IMR-90 (cell line): ENCODE data around the gene PCDHGC4. TPM values are rescaled to one million over a fixed set of nuclear protein-coding genes. Genes with fewer than 3 reads are reported as not detected.

Experiments used
- ATAC-seq: fragments of 200-7000 bp; cut with Tn5 transposase; 2 replicates; pipeline ENCODE4 v1.9.1; 2020; ENCODE audit warnings: low read depth, mild to moderate bottlenecking, moderate library complexity
- BruUV-seq: library from RNA; stranded (reverse); fragments of 400-500 nt; replicated peaks from 2 replicates; lab custom pipeline; 2021; lab: Mats Ljungman, UMichigan
- CTCF ChIA-PET: fragments of 300-600 bp; formaldehyde crosslinking; extraction: SDS; loops from one replicate; lab custom pipeline; 2021; ENCODE audit warnings: antibody characterized with exemption; lab: Yijun Ruan, JAX
- POLR2A ChIA-PET: fragments of 300-600 bp; sonication (Branson Sonifier 250); formaldehyde crosslinking; loops from one replicate; lab custom pipeline; 2022; ENCODE audit warnings: antibody characterized with exemption; ENCODE audit not compliant: unreplicated experiment; lab: Charles Lee
- DNase-seq: peaks from one replicate; pipeline ENCODE4 v3.0.0; 2013
- H2AFZ ChIP-seq: replicated peaks from 2 replicates; pipeline ENCODE3; 2013; ENCODE audit warnings: low read length, mild to moderate bottlenecking; ENCODE audit not compliant: poor library complexity
- H2AK5ac ChIP-seq: 2 replicates; pipeline ENCODE4 v1.6.1; 2013; ENCODE audit warnings: low read depth, low read length, inconsistent platforms
- H2AK9ac ChIP-seq: replicated peaks from 2 replicates; pipeline ENCODE3; 2013; ENCODE audit warnings: mild to moderate bottlenecking, low read depth, low read length, moderate library complexity; ENCODE audit not compliant: poor library complexity
- H2BK120ac ChIP-seq: 2 replicates; pipeline ENCODE4 v1.6.1; 2013; ENCODE audit warnings: low read depth, low read length, inconsistent platforms
- H2BK15ac ChIP-seq: 3 replicates; pipeline ENCODE4 v1.6.1; 2013; ENCODE audit warnings: low read depth, low read length, inconsistent platforms
- H2BK20ac ChIP-seq: 2 replicates; pipeline ENCODE4 v1.6.1; 2013; ENCODE audit warnings: low read depth, mild to moderate bottlenecking, inconsistent platforms, low read length, moderate library complexity
- H2BK5ac ChIP-seq: 2 replicates; pipeline ENCODE4 v1.6.1; 2013; ENCODE audit warnings: mild to moderate bottlenecking, low read depth, low read length, inconsistent platforms; ENCODE audit not compliant: poor library complexity, severe bottlenecking
- H3K14ac ChIP-seq: replicated peaks from 2 replicates; pipeline ENCODE4 v1.6.1; 2013; ENCODE audit warnings: low read depth, low read length, inconsistent platforms
- H3K18ac ChIP-seq: 2 replicates; pipeline ENCODE4 v1.6.1; 2013; ENCODE audit warnings: low read depth, low read length, control low read depth
- H3K23ac ChIP-seq: 2 replicates; pipeline ENCODE4 v1.6.1; 2013; ENCODE audit warnings: low read depth, low read length, inconsistent platforms
- H3K27ac ChIP-seq: 2 replicates; pipeline ENCODE4 v1.5.1; 2013; ENCODE audit warnings: mild to moderate bottlenecking, control low read depth, low read length; ENCODE audit not compliant: insufficient read depth
- H3K27me3 ChIP-seq: 2 replicates; pipeline ENCODE4 v1.6.1; 2013; ENCODE audit warnings: low read length; ENCODE audit not compliant: control insufficient read depth, insufficient read depth
- H3K36me3 ChIP-seq: 2 replicates; pipeline ENCODE4 v1.6.1; 2013; ENCODE audit warnings: low read length, mixed read lengths; ENCODE audit not compliant: control insufficient read depth, insufficient read depth
- H3K4ac ChIP-seq: 2 replicates; pipeline ENCODE4 v1.6.1; 2013; ENCODE audit warnings: low read depth, low read length, inconsistent platforms
- H3K4me1 ChIP-seq: 2 replicates; pipeline ENCODE4 v1.6.1; 2013; ENCODE audit warnings: low read length, mixed read lengths; ENCODE audit not compliant: control insufficient read depth, insufficient read depth
- H3K4me2 ChIP-seq: 2 replicates; pipeline ENCODE4 v1.6.1; 2013; ENCODE audit warnings: low read depth, mild to moderate bottlenecking, control low read depth, low read length, moderate library complexity
- H3K4me3 ChIP-seq: 2 replicates; pipeline ENCODE4 v1.5.1; 2013; ENCODE audit warnings: low read depth, mild to moderate bottlenecking, control low read depth, low read length, moderate library complexity; ENCODE audit not compliant: insufficient read depth
- H3K56ac ChIP-seq: 2 replicates; pipeline ENCODE4 v1.6.1; 2013; ENCODE audit warnings: low read length, inconsistent platforms; ENCODE audit not compliant: insufficient read depth; ENCODE audit errors: extremely low read depth
- H3K79me1 ChIP-seq, 2 experiments: 2 replicates each; pipeline ENCODE4 v1.6.1; 2013; ENCODE audit warnings: low read length in 2 of 2, inconsistent platforms in 1 of 2, low read depth in 1 of 2
- H3K9ac ChIP-seq: 2 replicates; pipeline ENCODE4 v1.6.1; 2013; ENCODE audit warnings: low read depth, low read length, control low read depth
- H3K9me1 ChIP-seq: 2 replicates; pipeline ENCODE4 v1.6.1; 2013; ENCODE audit warnings: low read length, inconsistent platforms; ENCODE audit not compliant: insufficient read depth
- H3K9me3 ChIP-seq: 2 replicates; pipeline ENCODE4 v1.6.1; 2013; ENCODE audit warnings: low read length; ENCODE audit not compliant: control insufficient read depth, insufficient read depth
- H4K20me1 ChIP-seq: 2 replicates; pipeline ENCODE4 v1.6.1; 2013; ENCODE audit warnings: low read length, inconsistent platforms; ENCODE audit not compliant: insufficient read depth
- H4K5ac ChIP-seq: 2 replicates; pipeline ENCODE4 v1.6.1; 2013; ENCODE audit warnings: mild to moderate bottlenecking, low read depth, low read length, control low read depth
- H4K8ac ChIP-seq, 2 experiments: 2 replicates each; pipeline ENCODE4 v1.6.1; 2013; ENCODE audit warnings: low read depth in 2 of 2, low read length in 2 of 2, control low read depth in 1 of 2, inconsistent platforms in 1 of 2
- H4K91ac ChIP-seq: 2 replicates; pipeline ENCODE4 v1.6.1; 2013; ENCODE audit warnings: low read depth, low read length, inconsistent platforms; ENCODE audit not compliant: insufficient read depth
- BHLHE40 ChIP-seq: fragments of 150-350 bp; IDR thresholded peaks from 2 replicates; pipeline ENCODE4 v1.6.1; 2016; ENCODE audit warnings: mild to moderate bottlenecking, low read depth, low read length
- MAZ ChIP-seq: IDR thresholded peaks from 2 replicates; pipeline ENCODE4 v1.6.1; 2012; ENCODE audit warnings: low read depth, mild to moderate bottlenecking, low read length, improper control_type of control experiment, moderate library complexity, borderline replicate concordance
- NFE2L2 ChIP-seq: fragments of 150-350 bp; IDR thresholded peaks from 2 replicates; pipeline ENCODE4 v1.6.1; 2016; ENCODE audit warnings: low read depth, mild to moderate bottlenecking, low read length
- RAD21 ChIP-seq: IDR thresholded peaks from 2 replicates; pipeline ENCODE4 v1.6.1; 2012; ENCODE audit warnings: low read length, improper control_type of control experiment
- RFX5 ChIP-seq: IDR thresholded peaks from 2 replicates; pipeline ENCODE4 v1.8.0; 2012; ENCODE audit warnings: low read depth, mild to moderate bottlenecking, low read length, moderate library complexity
- SMC3 ChIP-seq: fragments of 150-350 bp; IDR thresholded peaks from 2 replicates; pipeline ENCODE4 v1.6.1; 2016; ENCODE audit warnings: low read depth, mild to moderate bottlenecking, antibody characterized with exemption, low read length, moderate library complexity
- WGBS, 2 experiments: methylation state at CpG; one replicate each; pipeline versions ENCODE4 v1.1.5 to v1.1.7; 2013; ENCODE audit warnings: missing lambda C conversion rate in 2 of 2; ENCODE audit not compliant: insufficient read length in 1 of 2; ENCODE audit errors: extremely low coverage in 2 of 2; 5-methylcytosine and 5-hydroxymethylcytosine counted together
- dilution Hi-C: fragments of 300-500 bp; cut with HindIII; formaldehyde crosslinking; loops from one replicate; pipeline ENCODE4 v1.14.3; 2018; ENCODE audit warnings: low sequenced_read_pairs; ENCODE audit not compliant: unreplicated experiment
- in situ Hi-C: fragments of 300-500 bp; cut with MboI; formaldehyde crosslinking; loops from 3 replicates; pipeline ENCODE4 v1.14.3; 2019; ENCODE audit warnings: low sequenced_read_pairs, inconsistent platforms, mixed read lengths
- intact Hi-C: fragments of 100-400 bp; cut with micrococcal nuclease; formaldehyde crosslinking; loops from 2 replicates; pipeline ENCODE4 v1.10.0; 2022
- polyA plus RNA-seq, 3 experiments: library from polyadenylated mRNA; depleted of rRNA; stranded (reverse); fragments of >200 nt; gene quantifications; 2 replicates each; pipeline ENCODE4 v1.2.3, GENCODE V29; 2012; ENCODE audit warnings: low replicate concordance in 1 of 3
- total RNA-seq: library from RNA; depleted of rRNA; stranded (reverse); fragments of >200 nt; gene quantifications from 2 replicates; pipeline ENCODE4 v1.2.3, GENCODE V29; 2012

The PCDHGC4 gene
- total and polyA plus RNA-seq, 2 of the 4 experiments (the other 2 are of a cell fraction) = 0.65 to 1.6 TPM

- H3K9me1 ChIP-seq = peaks cover 24% of the 10 kb centered on the region
- no peak overlapping the region for H2AFZ ChIP-seq
- no peak overlapping the region for H3K9ac ChIP-seq
- no peak overlapping the region for H3K4me3 ChIP-seq
- TF ChIP-seq RFX5 = no peak
- TF ChIP-seq BHLHE40 = no peak
- no peak for TF ChIP-seq MAZ
- no peak for TF ChIP-seq SMC3
- TF ChIP-seq NFE2L2 = no peak
- TF ChIP-seq RAD21 = no peak
- H3K4me1 ChIP-seq = peaks cover 48% of the 10 kb centered on the region
- H3K27ac ChIP-seq = peak overlapping the region; percentile 21; the same call in 1 of the 2 replicates
- 0 out of 2 replicates have a peak overlapping the region, but pooled peaks have one; percentile 98 for H2BK120ac ChIP-seq
- dilution Hi-C loops (no loop called here), in situ Hi-C loops (no loop called here), intact Hi-C loops (no loop called here)
- no peak overlapping the region for H4K5ac ChIP-seq
- H2BK15ac ChIP-seq = peak overlapping the region; percentile 77; the same call in 1 of the 3 replicates
- no peak overlapping the region for H4K91ac ChIP-seq
- H3K79me1 ChIP-seq = peaks cover 6 to 46% of the 10 kb centered on the region in 2 experiments
- H3K4ac ChIP-seq = no peak overlapping the region
- peak overlapping the region; percentile 95; the same call in 1 of the 2 replicates for H3K14ac ChIP-seq
- H3K36me3 ChIP-seq = peaks cover 32% of the 10 kb centered on the region
- POLR2A ChIA-PET = no interaction called here
- H2BK20ac ChIP-seq = no peak overlapping the region
- no peak overlapping the region for H3K4me2 ChIP-seq
- WGBS, 2 experiments = no CpG with 5 or more reads among the region's 9 CpGs
- peaks cover 16% of the 10 kb centered on the region for H4K20me1 ChIP-seq
- H3K23ac ChIP-seq = no peak overlapping the region
- ATAC-seq (no peak), DNase-seq (no peak)
- H3K9me3 ChIP-seq = no peaks in the 10 kb centered on the region
- no peak overlapping the region for H3K18ac ChIP-seq
- peak overlapping the region; percentile 69 for H2AK5ac ChIP-seq
- no peak overlapping the region for H2BK5ac ChIP-seq
- CTCF ChIA-PET = interaction anchor here (0.8 to 1.4 kb wide), 2 partner anchors 14 to 32 kb away, joined by 3 to 5 read pairs; no protein-coding TSS in a partner anchor
- H2AK9ac ChIP-seq = no peak overlapping the region
- peak overlapping the region in 1 of 2 experiments; percentile 91; a peak in 2 of 4 replicates for H4K8ac ChIP-seq
- no TSS peak for BruUV-seq
- no peaks in the 10 kb centered on the region for H3K27me3 ChIP-seq
- H3K56ac ChIP-seq = no peak overlapping the region
Observed at GRCh38 chr5:141510160-141510559, 25.3 kb downstream of the PCDHGC4 start.
